SKM-1 (cell line): ENCODE data around the gene SYNDIG1.

Source experiments
- DNase-seq: peaks from one replicate; lab custom pipeline; 2025; ENCODE audit not compliant: unreplicated experiment; lab: John Stamatoyannopoulos, UW

SYNDIG1 gene

DNA sequence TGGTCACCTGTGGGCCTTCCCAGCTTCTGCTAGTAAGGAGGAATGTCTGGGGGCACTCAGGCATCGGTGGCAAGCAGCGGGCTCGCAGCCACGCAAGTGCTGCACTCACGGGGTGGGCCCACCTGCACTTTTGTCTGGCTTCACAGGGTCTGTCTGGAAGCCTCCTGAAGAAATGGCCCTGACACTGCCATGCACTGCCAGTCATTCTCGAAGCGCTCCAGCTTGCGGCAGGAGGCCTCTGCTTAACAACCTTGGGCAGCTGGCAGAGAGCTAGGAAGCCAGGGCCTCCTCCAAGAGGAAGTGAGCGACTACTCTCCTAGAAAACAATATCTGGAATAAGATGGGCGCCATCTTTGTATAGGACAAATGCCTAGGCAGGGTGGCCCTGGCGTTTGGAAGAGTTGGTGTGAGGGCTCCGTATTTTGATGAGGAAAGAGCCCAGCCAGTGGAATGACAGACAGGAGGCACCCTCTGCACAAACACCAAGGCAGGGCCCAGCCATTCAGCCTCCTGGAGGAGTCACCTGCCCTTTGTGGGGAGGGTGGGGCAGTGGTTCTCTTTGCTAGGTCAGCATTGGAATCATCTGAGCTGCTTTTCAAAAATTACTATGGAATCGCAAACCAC, 113.9 kb downstream of the SYNDIG1 start:
- no peak for DNase-seq

DNA sequence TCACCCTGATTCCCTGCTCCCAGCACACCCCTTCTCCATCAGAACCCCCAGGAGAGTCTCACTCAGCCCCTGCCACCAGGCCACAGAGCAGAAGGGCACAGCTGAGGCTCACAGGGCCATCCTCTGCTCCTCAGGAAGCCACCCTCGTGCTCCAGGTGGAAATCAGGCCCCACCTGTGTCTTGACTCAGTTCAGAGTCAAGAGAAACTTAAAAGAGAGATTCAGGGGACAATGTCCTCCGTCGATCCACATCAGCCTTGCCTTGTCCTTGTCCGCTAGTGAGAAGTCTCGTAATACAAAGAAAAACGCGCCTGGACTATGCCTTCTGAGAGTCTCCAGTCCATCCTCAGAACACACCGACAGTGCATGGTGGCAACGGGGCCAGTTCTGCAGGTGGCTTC, 114.6 kb downstream of the SYNDIG1 start:
- DNase-seq: no peak

DNA sequence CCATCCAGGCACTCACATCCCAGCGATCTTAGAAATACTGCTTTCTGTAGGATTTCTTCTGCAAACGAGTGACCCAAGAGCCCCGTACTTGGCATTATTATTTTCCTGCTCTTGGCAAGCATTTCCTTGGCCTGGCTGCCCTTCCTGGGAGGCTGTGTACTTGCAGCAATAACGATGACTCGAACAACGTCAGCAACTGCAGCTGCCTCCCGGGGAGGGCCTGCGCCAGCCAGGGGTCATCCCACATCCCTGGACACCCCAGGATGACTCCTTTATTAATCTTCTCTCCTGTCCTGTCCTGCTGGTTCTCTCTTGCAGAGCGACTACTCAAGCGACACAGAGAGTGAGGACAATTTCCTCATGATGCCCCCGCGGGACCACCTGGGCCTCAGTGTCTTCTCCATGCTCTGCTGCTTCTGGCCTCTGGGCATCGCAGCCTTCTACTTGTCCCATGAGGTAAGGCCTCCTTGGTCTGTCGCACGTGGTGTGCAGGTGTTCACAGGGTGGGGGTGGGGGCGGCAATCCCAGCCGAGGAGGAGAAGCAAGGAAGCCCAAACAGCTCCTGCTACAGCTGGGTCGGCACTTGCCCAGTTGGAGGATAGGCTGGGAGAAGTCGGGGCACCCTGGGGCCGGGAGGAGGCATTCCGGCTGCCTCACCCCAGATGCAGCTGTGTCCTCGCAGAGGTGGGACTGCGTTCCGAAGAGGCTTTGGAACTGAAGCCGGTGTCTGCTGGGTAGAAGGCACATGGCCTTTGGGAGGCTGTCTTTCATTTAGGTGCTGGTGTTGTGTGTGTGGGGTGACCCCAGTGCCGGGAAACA, 115.3 kb downstream of the SYNDIG1 start:
- no peak for DNase-seq

DNA sequence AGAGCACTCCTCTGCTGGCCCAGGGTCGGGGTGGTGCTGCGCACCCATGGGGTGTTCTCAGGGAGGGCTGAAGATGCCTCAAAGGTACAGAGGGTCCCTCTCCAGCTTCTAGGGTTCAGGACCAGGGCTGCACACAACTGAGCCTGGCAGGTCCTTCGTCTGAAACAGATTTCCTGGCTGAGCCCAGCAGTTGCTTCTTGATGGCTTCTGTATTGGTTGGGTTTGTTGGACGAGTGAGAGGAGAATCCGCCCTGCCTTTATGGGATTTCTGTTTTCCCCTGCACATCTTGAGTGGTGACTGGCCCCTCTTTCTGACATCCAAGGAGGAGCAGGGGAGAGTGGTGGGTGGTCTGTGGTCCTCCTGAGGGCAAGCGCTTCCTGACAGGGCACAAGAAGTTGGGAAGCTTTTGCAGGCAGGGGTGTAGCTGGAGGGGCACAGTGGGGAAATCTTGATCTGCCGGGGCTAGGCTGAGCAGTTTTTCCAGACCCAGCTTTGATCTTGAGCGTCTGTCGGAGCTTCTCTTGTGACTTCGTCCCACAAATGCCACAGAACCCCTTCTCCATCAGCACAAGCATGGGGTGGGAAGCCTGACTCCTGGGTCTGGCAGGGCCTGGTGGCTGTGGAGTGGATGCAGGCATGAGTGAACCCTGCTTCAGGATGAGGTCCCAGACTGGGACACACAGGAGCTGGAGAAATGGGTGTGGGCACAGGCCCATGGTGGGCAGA, 116.5 kb downstream of the SYNDIG1 start:
- DNase-seq: no peak

DNA sequence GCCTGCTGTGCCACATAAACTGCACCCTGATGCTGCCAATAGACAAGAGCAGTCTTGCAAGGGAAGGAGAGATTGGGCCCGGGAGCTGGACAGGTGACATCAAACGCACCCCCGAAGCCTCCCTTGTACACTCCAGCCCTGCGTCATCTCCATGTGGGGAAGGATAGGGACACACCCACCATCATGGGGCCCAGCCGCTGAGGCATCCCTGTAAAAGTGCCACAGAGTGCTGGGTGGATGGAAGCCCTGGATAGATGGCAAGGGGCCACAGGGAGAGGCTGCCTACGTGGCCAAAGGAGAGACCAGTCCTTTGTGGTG, 117.1 kb downstream of the SYNDIG1 start:
- DNase-seq: no peak

DNA sequence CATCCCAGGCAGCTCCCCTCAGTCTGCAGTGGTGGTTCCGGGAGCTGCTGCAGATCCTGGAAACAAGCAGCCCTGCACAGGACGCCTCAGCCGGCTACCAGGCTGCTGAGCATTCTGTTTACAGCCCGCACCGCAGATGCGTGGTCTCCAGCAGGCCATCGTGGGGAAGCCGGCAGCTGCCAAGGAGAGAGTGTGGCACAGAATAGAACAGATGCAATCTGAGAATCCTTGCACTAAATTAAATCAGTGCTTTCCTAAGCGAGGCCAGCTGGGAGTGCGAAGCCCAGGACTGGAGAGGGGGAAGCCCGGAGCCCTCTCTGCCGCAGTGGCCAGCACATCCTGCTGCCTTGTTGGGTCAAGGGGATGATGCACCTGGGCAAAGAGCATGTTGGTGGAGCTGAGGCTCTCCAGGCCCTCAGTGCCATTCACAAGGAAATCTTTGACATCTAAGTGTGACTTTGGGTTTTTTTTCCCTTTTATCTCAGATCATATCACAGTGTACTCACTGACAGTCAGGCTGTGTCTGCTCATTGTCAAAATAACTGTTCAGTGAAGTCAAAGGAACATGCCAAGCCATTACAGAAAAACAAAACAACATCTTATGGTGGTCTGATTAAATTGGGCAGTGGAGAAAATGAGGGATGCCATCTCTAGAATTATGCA, 118.1 kb downstream of the SYNDIG1 start:
- no peak for DNase-seq

DNA sequence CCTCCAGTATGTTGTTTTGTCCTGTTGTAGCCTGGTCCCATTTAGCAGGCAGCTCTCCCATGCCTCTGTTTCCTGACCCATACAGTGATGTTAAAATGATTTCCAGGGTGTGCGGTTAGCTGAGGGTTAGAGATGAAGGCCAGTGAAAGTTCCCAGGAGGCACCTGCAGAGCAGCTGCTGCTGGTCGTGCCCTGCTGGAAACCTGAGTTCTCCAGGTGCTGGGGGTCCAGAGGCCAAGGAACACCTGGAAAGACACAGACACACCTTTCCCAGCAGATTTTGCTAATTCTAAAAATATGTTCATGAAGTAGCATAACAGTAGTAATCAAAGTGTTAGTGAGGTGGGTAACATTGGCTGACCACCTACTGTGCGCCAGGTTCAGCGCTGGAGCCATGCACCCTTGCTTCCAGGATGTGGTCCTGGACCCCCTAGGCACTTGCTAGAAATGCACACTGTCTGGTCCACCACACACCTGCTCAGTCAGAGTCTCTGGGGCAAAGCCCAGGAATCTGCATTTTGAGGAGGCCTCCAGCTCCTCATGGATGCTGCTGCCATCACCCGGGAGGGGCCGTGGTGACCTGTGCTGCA, 118.7 kb downstream of the SYNDIG1 start:
- DNase-seq: no peak

DNA sequence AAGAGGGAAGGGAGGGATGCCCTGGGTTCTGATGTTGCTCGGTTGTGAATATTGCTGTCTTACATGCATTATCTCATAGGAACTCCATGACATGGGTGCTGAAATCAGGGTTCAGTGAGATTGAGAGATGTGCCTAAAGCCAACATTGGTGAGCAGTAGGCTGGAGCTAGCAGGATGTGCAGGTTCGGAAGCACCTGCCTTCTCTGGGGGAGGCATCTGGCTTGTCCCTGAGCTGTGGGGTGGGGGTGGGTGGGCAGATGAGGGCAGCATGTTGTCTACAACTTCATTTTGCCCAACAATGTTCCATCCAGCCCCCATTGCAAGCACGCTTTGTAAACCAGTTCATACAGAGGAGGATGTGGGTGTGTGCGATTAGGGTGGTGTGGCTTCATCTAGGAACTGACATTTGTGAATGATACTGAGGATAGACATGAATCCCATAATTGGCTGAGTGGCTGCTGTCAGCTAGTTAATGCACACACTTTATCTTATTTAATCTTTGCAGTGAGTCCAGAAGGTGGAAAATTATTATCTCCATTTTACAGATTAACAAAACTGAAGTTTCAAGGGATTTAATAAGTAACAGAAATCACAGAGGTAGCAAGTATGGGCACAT, 119.4 kb downstream of the SYNDIG1 start:
- no peak for DNase-seq

DNA sequence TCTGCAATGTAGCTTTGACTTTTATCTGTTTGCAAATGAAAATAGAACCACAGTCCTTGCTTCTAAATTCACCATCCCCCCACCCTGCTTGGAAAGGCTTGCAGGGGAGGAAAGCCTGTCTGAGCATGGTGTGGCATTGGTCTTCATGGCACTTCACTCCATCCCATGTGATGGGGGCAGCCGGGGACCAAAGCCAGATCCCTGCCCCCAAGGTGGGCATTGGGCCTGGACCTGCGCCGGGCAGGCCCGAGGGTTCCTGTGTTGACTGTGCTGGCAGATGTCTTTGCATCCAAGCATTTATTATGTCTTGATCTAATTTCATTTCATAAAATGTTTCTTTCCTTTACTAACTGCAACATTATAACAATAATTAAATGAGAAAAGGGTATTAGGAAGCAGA, 120.0 kb downstream of the SYNDIG1 start:
- DNase-seq: no peak

DNA sequence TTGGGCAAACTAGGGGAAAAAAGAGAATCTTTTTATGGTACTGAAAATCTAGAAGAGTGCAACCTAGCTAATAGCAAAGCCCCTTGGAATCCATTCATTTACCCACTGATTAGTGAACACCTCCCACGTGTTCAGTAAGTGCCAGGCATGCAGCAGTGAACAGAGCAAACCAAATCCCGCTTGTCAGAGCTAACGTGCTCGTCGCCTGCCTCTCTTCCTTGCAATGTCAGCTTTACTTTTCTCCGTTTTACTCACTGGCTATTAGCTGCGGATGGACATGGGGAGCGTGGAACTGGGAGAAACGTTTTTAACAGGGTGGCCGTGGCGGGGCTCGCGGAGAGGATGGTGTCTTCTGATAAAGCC, 120.4 kb downstream of the SYNDIG1 start:
- no peak for DNase-seq

DNA sequence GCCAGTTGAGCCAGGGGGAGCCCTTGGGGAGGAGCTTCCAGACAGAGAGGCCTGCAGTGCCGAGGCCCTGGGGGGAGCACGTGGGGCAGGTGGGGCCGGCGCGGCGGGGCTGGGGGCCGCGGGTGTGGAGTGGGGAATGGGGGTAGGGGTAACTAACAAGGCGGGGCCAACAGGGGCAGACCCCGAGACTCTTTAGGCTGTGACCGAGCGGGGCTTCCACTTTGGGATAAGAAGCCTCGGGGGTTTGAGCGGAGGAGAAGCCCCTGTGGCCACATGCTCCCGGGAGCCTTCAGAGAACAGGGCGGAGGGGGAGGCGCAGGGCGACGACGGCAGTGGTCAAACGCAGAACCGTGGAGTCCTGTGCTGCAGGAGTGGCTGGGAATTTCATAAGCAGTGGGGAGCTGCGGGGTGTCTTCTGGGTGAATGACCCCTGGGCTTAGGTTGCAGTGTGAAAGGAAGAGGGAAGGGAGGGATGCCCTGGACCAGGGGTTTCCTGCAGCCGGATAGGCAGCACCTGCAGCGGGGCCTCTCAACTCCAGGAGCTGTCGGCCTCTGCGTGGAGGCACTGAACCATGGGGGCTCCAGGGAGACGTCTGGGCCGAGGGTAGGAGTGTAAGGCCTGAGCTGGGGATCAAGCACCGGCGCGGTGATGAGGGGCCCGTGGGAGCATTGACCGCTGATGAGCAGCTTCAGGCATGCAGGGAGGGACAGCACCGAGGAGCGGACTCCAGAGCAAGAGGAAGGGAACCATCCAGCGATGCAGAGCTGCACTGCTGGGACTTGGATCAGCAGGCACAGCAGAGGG, 121.0 kb downstream of the SYNDIG1 start:
- DNase-seq: no peak

DNA sequence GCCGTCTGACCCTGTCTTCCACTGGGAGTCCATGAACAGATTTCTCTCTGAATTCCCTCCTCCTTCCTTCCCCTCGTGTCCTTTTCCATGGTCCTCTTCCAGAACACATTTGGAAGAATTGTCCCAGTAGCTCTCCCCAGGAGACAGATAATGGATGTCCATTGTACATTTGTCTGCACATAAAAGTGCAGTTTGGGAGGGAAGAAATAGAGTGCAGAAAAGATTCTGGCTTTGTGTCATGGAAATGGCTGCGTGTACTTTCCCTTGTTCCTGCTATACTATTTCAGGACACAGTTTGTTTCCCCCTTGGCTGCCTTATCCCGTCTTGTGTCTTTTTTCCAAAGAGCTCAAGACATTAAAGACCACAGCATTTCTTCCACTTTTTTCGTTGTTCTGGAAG, 127.6 kb downstream of the SYNDIG1 start:
- no peak for DNase-seq

DNA sequence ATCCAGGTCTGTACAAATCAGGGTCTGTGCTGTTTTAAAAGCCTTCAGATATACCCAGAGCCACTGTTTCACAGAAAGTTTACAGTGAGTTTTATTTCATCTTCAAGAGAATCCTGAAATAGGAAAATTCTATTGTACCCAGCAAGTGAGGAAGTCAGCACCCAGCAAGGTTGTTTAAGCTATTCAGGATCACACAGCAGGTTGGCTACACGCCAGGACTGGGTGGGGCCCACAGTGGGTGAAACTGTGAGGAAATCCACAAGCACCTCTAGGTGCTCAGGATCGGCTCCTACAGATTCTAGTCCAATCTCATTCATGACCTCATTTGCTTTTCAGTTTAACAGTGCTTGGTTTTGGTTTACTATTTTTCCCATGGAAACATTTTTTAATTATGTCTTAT, 128.9 kb downstream of the SYNDIG1 start:
- DNase-seq: no peak

DNA sequence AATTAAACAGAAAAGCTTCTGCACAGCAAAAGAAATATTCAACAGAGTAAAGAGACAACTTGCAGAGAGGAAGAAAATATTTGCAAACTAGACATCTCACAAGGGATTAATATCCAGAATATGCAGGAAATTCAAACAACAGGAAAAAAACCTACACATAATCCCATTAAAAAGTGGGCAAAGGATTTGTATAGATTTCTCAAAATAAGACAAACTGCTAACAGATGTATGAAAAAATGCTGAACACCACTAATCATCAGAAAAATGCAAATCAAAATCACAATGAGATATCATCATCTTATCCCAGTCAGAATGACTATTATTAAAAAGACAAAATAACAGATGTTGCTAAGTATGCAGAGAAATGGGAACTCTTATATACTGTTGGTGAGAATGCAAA, 129.6 kb downstream of the SYNDIG1 start:
- no peak for DNase-seq

DNA sequence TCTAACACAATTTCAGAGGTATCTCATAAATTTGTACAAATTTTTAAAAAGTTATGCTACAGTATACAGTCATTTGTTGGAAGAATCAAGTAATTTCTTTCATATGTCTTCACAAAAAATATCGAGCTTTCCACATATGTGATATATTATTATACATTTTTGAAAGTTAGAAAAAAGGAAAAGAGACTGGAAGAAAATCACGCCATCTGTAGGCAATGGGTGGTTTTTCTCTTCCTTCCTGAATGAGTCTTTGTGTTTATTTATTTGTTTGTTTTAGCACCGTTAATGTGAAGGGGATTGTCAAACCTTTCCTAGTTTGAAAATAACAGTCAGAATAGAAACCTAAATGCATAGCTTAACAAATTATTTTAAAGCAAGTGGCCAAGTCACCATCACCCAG, 130.6 kb downstream of the SYNDIG1 start:
- no peak for DNase-seq

DNA sequence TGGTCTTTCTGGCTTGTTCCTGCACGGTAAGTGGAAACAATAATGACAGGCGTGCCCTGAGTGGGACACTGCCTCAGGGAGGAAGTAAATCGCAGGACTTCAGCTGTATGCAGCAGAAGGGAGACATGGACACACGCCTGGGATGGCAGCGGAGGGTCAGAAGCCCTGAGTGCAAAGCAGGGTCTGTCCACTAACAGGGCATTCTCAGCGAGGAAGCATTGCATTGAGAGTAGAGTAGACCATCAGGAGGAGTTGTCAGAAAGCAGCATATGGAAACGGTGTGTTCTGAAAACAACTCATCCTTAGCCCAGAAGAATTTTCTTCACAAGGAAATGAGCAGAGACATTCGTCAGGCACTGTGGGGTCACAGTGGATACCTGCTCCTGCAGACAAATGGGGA, 134.0 kb downstream of the SYNDIG1 start:
- DNase-seq: no peak

DNA sequence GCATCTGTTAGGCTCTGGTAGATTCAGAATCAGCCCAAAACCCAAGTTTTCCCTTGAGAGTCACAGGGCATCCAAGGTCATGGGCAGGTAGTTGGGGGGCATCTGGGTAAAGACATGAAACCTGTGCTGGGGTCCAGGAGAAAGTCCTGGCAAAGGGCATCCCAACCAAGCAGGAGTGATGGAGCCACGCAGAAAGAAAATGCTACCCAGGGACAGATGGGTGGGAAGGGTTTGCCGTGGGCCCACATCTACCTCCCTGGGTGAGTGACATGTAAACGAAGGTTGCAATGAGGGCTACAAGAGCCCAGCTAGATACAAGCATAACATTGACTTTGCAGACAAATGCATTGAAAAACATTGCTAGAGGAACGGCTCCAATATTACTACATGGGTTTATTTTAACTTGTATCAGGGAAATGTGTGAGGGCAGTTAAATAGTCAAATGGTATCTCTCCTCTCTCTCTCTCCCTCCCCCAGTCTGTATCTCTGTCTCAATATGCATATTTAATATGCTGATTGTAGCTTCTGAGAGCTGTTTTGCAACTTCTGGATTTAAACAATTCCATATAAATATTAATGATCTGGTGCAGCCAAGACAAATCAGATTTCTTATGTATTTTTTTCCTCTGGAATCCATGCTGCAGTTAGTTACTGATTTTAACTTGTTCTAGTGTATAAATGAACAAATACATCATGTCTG, 135.7 kb downstream of the SYNDIG1 start:
- DNase-seq: no peak

DNA sequence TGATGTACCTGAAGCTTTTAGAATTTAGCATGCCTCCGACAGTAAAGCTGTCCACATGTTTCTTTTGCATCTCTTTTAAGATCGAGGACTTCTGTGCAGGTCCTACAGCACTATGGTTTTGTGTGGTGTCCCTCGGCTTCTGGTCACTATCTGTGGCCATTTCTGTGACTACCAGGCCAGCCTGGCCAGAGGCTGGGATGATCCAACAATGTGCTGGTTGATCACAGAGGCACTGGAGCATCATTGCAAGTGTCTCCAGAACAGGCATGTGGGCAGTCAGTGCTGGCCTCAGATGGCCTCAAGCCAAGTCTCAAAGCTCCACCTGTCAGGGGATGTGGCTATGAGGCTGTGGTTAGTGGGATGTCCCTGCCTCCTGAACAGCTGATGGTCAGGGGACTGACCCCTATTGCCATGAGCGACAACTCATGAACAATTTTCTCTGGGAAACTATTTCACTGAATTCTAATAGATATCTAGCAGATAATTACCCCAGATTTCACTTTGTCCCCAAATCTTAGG, 136.6 kb downstream of the SYNDIG1 start:
- no peak for DNase-seq

DNA sequence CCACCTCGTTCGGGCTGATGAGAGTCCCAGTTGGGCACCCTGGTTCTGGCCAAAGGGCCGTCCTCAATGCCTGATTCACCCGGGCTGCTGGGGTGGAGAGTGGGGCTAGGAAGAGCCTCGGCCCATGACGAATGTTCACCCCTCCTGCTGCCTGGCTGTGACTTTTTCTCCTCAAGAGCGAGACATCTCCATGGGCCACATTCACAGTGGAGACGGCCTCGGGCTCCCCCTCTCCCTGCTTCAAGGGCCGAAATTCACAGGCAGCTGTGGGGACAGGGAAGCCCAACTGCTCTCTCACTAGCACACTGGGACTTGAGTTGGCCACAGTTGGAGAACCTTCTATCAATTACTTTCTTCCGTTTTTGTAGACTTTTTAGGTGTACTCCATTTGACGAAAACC, 138.0 kb downstream of the SYNDIG1 start:
- no peak for DNase-seq
